Heart left ventricle (tissue), 16 donors: ENCODE results near the gene TTLL5. TPM values are rescaled to one million over a fixed set of nuclear protein-coding genes. Genes with fewer than 3 reads are reported as not detected.

Experiments used
- ATAC-seq, 4 donors: fragments of 200-7000 bp; cut with Tn5 transposase; one replicate each; pipeline ENCODE4 v1.9.1; 2020 to 2022; ENCODE audit warnings: moderate library complexity in 4 of 4, mild to moderate bottlenecking in 3 of 4, moderate number of reproducible peaks in 1 of 4
- DNase-seq, 5 donors: peaks; one replicate each; pipeline ENCODE4 v3.0.0-alpha.2; 2020
- H3K27ac ChIP-seq, 12 donors: fragments of 200-600 bp; sonication (generic) in 4 of 12; one replicate each; pipeline versions ENCODE4 v1.5.0 to v1.8.0; 2016 to 2022; ENCODE audit warnings: mild to moderate bottlenecking in 2 of 12
- H3K27me3 ChIP-seq, 9 donors: fragments of 200-600 bp; sonication (generic) in 2 of 9; one replicate each; pipeline versions ENCODE4 v1.5.1 to v1.8.0; 2016 to 2022; ENCODE audit warnings: mild to moderate bottlenecking in 3 of 9
- H3K36me3 ChIP-seq, 9 donors: fragments of 200-600 bp; sonication (generic) in 2 of 9; one replicate each; pipeline versions ENCODE4 v1.5.0 to v1.8.0; 2018 to 2022; ENCODE audit warnings: mild to moderate bottlenecking in 2 of 9
- H3K4me1 ChIP-seq, 12 donors: fragments of 200-600 bp; sonication (generic) in 4 of 12; one replicate each; pipeline versions ENCODE4 v1.5.0 to v1.8.0; 2016 to 2022; ENCODE audit warnings: mild to moderate bottlenecking in 3 of 12
- H3K4me3 ChIP-seq, 12 donors: fragments of 200-600 bp; sonication (generic) in 4 of 12; one replicate each; pipeline versions ENCODE4 v1.5.0 to v1.8.0; 2017 to 2022; ENCODE audit warnings: mild to moderate bottlenecking in 9 of 12, moderate library complexity in 4 of 12
- H3K9me3 ChIP-seq, 12 donors: fragments of 200-600 bp; sonication (generic) in 4 of 12; one replicate each; pipeline versions ENCODE4 v1.5.0 to v1.8.0; 2016 to 2022; ENCODE audit warnings: mild to moderate bottlenecking in 1 of 12
- CTCF ChIP-seq, 12 donors: fragments of 200-600 bp; sonication (generic) in 4 of 12; IDR thresholded peaks; one replicate each; pipeline versions ENCODE4 v1.5.0 to v1.8.0; 2018 to 2022; ENCODE audit warnings: antibody characterized with exemption in 12 of 12, mild to moderate bottlenecking in 5 of 12
- POLR2A ChIP-seq, 2 donors: fragments of 450-650 bp; IDR thresholded peaks; one replicate each; pipeline ENCODE4 v1.6.1; 2017; ENCODE audit warnings: antibody characterized with exemption in 2 of 2, mild to moderate bottlenecking in 2 of 2, moderate library complexity in 2 of 2
- WGBS, 4 donors: extraction: QIAGEN DNeasy Blood & Tissue Kit in 2 of 4; methylation state at CpG; one replicate each; pipeline versions ENCODE4 v1.1.5 to v1.1.7; 2013 to 2018; 5-methylcytosine and 5-hydroxymethylcytosine counted together
- intact Hi-C, 10 donors: fragments of 100-400 bp; cut with DNase I; formaldehyde crosslinking; loops; one replicate each; pipeline versions ENCODE4 v1.11.1 to v1.14.2; 2022
- polyA plus RNA-seq, 2 donors: library from polyadenylated mRNA; stranded (reverse); fragments of 200-250 nt; gene quantifications; one replicate each; pipeline ENCODE4 v1.2.3, GENCODE V29; 2013
- total RNA-seq, 9 donors: library from RNA; depleted of rRNA in 2 of 9; stranded (reverse); fragments of >200 nt in 2 of 9; fragmentation: NEBNext Ultra II Directional in 3 of 9; extraction: Animal tissue kit (Norgen Biotek cat#: 25700) in 3 of 9; gene quantifications; one replicate each; pipeline versions ENCODE4 v1.1.0 to v1.2.4, GENCODE V29; 2016 to 2023
- donor health status: ischemic (EF 13 %, LVEDD 7.1; RV severe dilation, severe dysfunction).
- donor health status: healthy with polysubstance abuse.
- donor health status: DM: no; HTN: yes; CAD: no.
- donor health status: DM: no; HTN: no; CAD: no.
- donor health status: ischemic (EF 25% LVEDD 6.9; RV normal size, moderate dysfunction).
- donor health status: ischemic (EF 25% LVEDD 5.7; RV mildly dilated, moderate dysfunction).
- donor health status: healthy.
- donor health status: DM: yes; HTN: yes; CAD: no.
- donor health status: ischemic (EF 35%, LVEDD 5.7; RV mildly dilated, moderate dysfunction).
- donor health status: nonischemic (EF 11% LVEDD 7.7; RV severe dilation, severe dysfunction).
- donor health status: DM: yes; HTN: yes; CAD: no.
- donor health status: PGD.
- donor health status: ischemic (EF 29% LVEDD 5.4; RV normal size, mild dysfunction).
- donor health status: nonischemic (EF 23%, LVEDD 6.1; RV moderate dilation, normal function).

Gene TTLL5
- total and polyA plus RNA-seq, 11 donors: 6.2 to 24.6 (median 15.8) TPM

- Histone ChIP-seq H3K4me1 (peaks cover 0 to 26% (median 7%) of the 10 kb centered on the region in 12 donors), H3K36me3 (peaks cover 0 to 8% (median 0%) of the 10 kb centered on the region in 9 donors), H3K9me3 (no peaks in the 10 kb centered on the region), H3K27ac (peak overlapping the region in 8 of 12 donors; percentile 0 to 62 (median 26)), H3K27me3 (no peaks in the 10 kb centered on the region), H3K4me3 (no peak overlapping the region)
- no peak for TF ChIP-seq CTCF (IDR thresholded peaks at IDR 0.05)
- no peak for TF ChIP-seq POLR2A (IDR thresholded peaks at IDR 0.05)
- intact Hi-C loops: loop anchor here (2.0 to 10.0 kb wide), 7 partner anchors 72 to 201 kb away; no protein-coding TSS in a partner anchor
- ATAC-seq (peak in 2 of 4 donors; percentile 58 to 60), DNase-seq (peak in 4 of 5 donors; percentile 56 to 65 (median 62))
- WGBS, 4 donors: 53 to 56% (median 54%) methylated on average over 7 of the region's 7 CpGs
Measured at GRCh38 chr14:75905147-75905904, 244.3 kb downstream of the TTLL5 start.

DNA sequence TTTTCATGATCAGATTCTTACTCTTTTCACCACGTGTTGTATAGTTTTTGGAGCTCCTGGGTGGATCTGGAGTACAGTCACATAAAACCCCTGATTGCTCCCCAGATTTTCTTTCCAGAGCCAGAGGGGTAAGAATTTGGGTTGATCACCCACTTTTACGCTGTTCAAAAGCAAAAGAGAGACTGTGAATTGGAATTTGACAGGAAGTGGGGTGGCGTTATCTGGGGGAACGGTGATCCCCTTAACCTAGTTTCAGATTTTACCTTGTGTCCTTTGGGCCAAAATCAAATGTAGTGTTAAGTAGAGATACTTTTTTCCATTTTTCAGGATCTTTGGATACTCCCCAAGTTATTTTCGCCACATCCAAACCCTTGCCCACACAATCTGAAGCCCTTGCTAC lies 245.2 kb downstream of the TTLL5 start:
- WGBS, 4 donors: 74 to 82% (median 79%) methylated on average over 5 of the region's 5 CpGs
- Histone ChIP-seq H3K4me1 (peaks cover 0 to 26% (median 7%) of the 10 kb centered on the region in 12 donors), H3K27ac (peak overlapping the region in 2 of 12 donors; percentile 0 to 19)

GRCh38 chr14:75906680-75907280 lies 245.7 kb downstream of the TTLL5 start:
- WGBS, 4 donors: 44 to 51% (median 48%) methylated on average over 4 of the region's 4 CpGs
- H3K4me3 ChIP-seq: no peak overlapping the region
- H3K27me3 ChIP-seq: no peaks in the 10 kb centered on the region
- TF ChIP-seq POLR2A (IDR thresholded peaks at IDR 0.05): no peak
- peak; percentile 83 to 97 (median 92) for TF ChIP-seq CTCF (IDR thresholded peaks at IDR 0.05)
- intact Hi-C loops: loop anchor here (1.0 to 10.0 kb wide), 10 partner anchors 71 to 202 kb away; partner anchors contain the start of gene TGFB3 (in 3 of the 10)
- ATAC-seq (peak in 3 of 4 donors; percentile 32 to 81 (median 65)), DNase-seq (peak in 4 of 5 donors; percentile 50 to 66 (median 57))
- H3K9me3 ChIP-seq: no peaks in the 10 kb centered on the region
- peaks cover 0 to 26% (median 7%) of the 10 kb centered on the region in 12 donors for H3K4me1 ChIP-seq
- peaks cover 0 to 8% (median 0%) of the 10 kb centered on the region in 9 donors for H3K36me3 ChIP-seq
- H3K27ac ChIP-seq: peak overlapping the region in 2 of 12 donors; percentile 19 to 20

More for the DNA sequence above, 245.2 kb downstream of the TTLL5 start:
- Histone ChIP-seq H3K4me3 (no peak overlapping the region), H3K9me3 (no peaks in the 10 kb centered on the region), H3K27me3 (no peaks in the 10 kb centered on the region), H3K36me3 (peaks cover 0 to 8% (median 0%) of the 10 kb centered on the region in 9 donors)
- no peak for DNase-seq
- no peak for ATAC-seq
- TF ChIP-seq CTCF (IDR thresholded peaks at IDR 0.05) (no peak), POLR2A (IDR thresholded peaks at IDR 0.05) (no peak)
- intact Hi-C loops: loop anchor here (1.0 to 10.0 kb wide), 9 partner anchors 71 to 201 kb away; partner anchors contain the start of gene TGFB3 (in 3 of the 10)
